Trophoblast cell (in vitro differentiated cells and primary cell): ENCODE data around the gene SMURF2.

Experiments
- DNase-seq, 2 donors: peaks; one replicate each; pipeline ENCODE4 v3.0.0-alpha.2; 2016
- H2AFZ ChIP-seq: 2 replicates; pipeline ENCODE4 v1.6.1; 2013; ENCODE audit warnings: low read length, moderate library complexity, mild to moderate bottlenecking; ENCODE audit not compliant: insufficient read depth, poor library complexity
- H2AK5ac ChIP-seq: 2 replicates; pipeline ENCODE4 v1.6.1; 2013; ENCODE audit warnings: mild to moderate bottlenecking, low read length
- H2BK120ac ChIP-seq: 2 replicates; pipeline ENCODE4 v1.6.1; 2013; ENCODE audit warnings: low read length, mild to moderate bottlenecking, moderate library complexity; ENCODE audit not compliant: insufficient read depth, poor library complexity
- H2BK12ac ChIP-seq: 2 replicates; pipeline ENCODE4 v1.6.1; 2013; ENCODE audit warnings: mild to moderate bottlenecking, low read length, moderate library complexity
- H2BK5ac ChIP-seq: 2 replicates; pipeline ENCODE4 v1.6.1; 2013; ENCODE audit warnings: low read length, low read depth, moderate library complexity, mild to moderate bottlenecking; ENCODE audit not compliant: poor library complexity
- H3K14ac ChIP-seq: 2 replicates; pipeline ENCODE4 v1.6.1; 2013; ENCODE audit warnings: mild to moderate bottlenecking, low read length
- H3K18ac ChIP-seq: 2 replicates; pipeline ENCODE4 v1.6.1; 2013; ENCODE audit warnings: mild to moderate bottlenecking, low read length
- H3K23ac ChIP-seq: 2 replicates; pipeline ENCODE4 v1.6.1; 2013; ENCODE audit warnings: low read length
- H3K27ac ChIP-seq: 2 replicates; pipeline ENCODE4 v1.5.1; 2013; ENCODE audit warnings: low read depth, mild to moderate bottlenecking, inconsistent platforms, low read length, moderate library complexity
- H3K27me3 ChIP-seq: 2 replicates; pipeline ENCODE4 v1.6.1; 2013; ENCODE audit warnings: inconsistent platforms, mild to moderate bottlenecking, low read length, moderate library complexity; ENCODE audit not compliant: insufficient read depth
- H3K36me3 ChIP-seq, 2 experiments: 1 replicate in 1 of 2; 2 replicates in 1 of 2; pipeline ENCODE4 v1.6.1; 2013; ENCODE audit warnings: low read length in 2 of 2, mild to moderate bottlenecking in 2 of 2, moderate library complexity in 1 of 2; ENCODE audit not compliant: insufficient read depth in 2 of 2, control insufficient read depth in 1 of 2
- H3K4ac ChIP-seq: 2 replicates; pipeline ENCODE4 v1.6.1; 2013; ENCODE audit warnings: low read depth, mild to moderate bottlenecking, low read length, moderate library complexity
- H3K4me1 ChIP-seq, 2 experiments: 1 replicate in 1 of 2; 2 replicates in 1 of 2; pipeline ENCODE4 v1.6.1; 2013; ENCODE audit warnings: low read length in 2 of 2, mild to moderate bottlenecking in 2 of 2, moderate library complexity in 1 of 2; ENCODE audit not compliant: insufficient read depth in 2 of 2, control insufficient read depth in 1 of 2
- H3K4me2 ChIP-seq: 2 replicates; pipeline ENCODE4 v1.6.1; 2013; ENCODE audit warnings: inconsistent platforms, mild to moderate bottlenecking, low read length, moderate library complexity
- H3K4me3 ChIP-seq: 2 replicates; pipeline ENCODE4 v1.5.1; 2013; ENCODE audit warnings: mild to moderate bottlenecking, low read depth, low read length, inconsistent platforms
- H3K79me1 ChIP-seq: one replicate; pipeline ENCODE4 v1.6.1; 2013; ENCODE audit warnings: low read length
- H3K79me2 ChIP-seq: 2 replicates; pipeline ENCODE4 v1.6.1; 2013; ENCODE audit warnings: low read length, mild to moderate bottlenecking; ENCODE audit not compliant: control insufficient read depth, insufficient read depth, poor library complexity
- H3K9ac ChIP-seq: 2 replicates; pipeline ENCODE4 v1.6.1; 2013; ENCODE audit warnings: mild to moderate bottlenecking, low read length
- H3K9me3 ChIP-seq: 2 replicates; pipeline ENCODE4 v1.6.1; 2013; ENCODE audit warnings: low read depth, mild to moderate bottlenecking, control low read depth, inconsistent platforms, low read length; ENCODE audit not compliant: insufficient read depth
- H4K12ac ChIP-seq: 2 replicates; pipeline ENCODE4 v1.6.1; 2013; ENCODE audit warnings: low read depth, mild to moderate bottlenecking, low read length, moderate library complexity
- H4K8ac ChIP-seq: 2 replicates; pipeline ENCODE4 v1.6.1; 2013; ENCODE audit warnings: low read depth, mild to moderate bottlenecking, low read length, moderate library complexity
- H4K91ac ChIP-seq: one replicate; pipeline ENCODE4 v1.6.1; 2013; ENCODE audit warnings: low read depth, mild to moderate bottlenecking, low read length, moderate library complexity
- WGBS: extraction: QIAGEN DNeasy Blood & Tissue Kit; methylation state at CpG from one replicate; pipeline ENCODE4 v1.1.7; 2013; ENCODE audit warnings: missing lambda C conversion rate; ENCODE audit not compliant: insufficient read length, insufficient coverage; ENCODE audit errors: extremely low coverage; 5-methylcytosine and 5-hydroxymethylcytosine counted together

The SMURF2 gene

GRCh38 chr17:64686705-64687104 is 24.6 kb upstream of the SMURF2 start:
- no peaks in the 10 kb centered on the region for H3K4me1 ChIP-seq
- H4K12ac ChIP-seq: no peak overlapping the region
- H3K18ac ChIP-seq: no peak overlapping the region
- H2BK12ac ChIP-seq: no peak overlapping the region
- H2BK120ac ChIP-seq: no peak overlapping the region
- H3K9me3 ChIP-seq: no peaks in the 10 kb centered on the region
- H3K4ac ChIP-seq: no peak overlapping the region
- H3K36me3 ChIP-seq: no peaks in the 10 kb centered on the region
- no peak overlapping the region for H3K14ac ChIP-seq
- no peak overlapping the region for H2AFZ ChIP-seq
- H3K23ac ChIP-seq: no peak overlapping the region
- H3K9ac ChIP-seq: no peak overlapping the region
- H3K4me2 ChIP-seq: no peak overlapping the region
- H3K4me3 ChIP-seq: no peak overlapping the region
- H3K79me2 ChIP-seq: no peaks in the 10 kb centered on the region
- no CpG with 5 or more reads among the region's 2 CpGs for WGBS
- H2AK5ac ChIP-seq: no peak overlapping the region
- H4K91ac ChIP-seq: no peak overlapping the region
- no peak overlapping the region for H3K27ac ChIP-seq
- peaks cover 2% of the 10 kb centered on the region for H3K79me1 ChIP-seq
- H4K8ac ChIP-seq: no peak overlapping the region
- no peaks in the 10 kb centered on the region for H3K27me3 ChIP-seq
- no peak for DNase-seq
- H2BK5ac ChIP-seq: no peak overlapping the region

GRCh38 chr17:64685705-64686104 is 23.6 kb upstream of the SMURF2 start:
- Histone ChIP-seq H2BK5ac (no peak overlapping the region), H3K79me1 (peaks cover 4% of the 10 kb centered on the region), H2BK120ac (no peak overlapping the region), H3K4ac (no peak overlapping the region), H3K14ac (no peak overlapping the region), H4K12ac (no peak overlapping the region), H4K91ac (no peak overlapping the region), H3K36me3 (no peaks in the 10 kb centered on the region), H4K8ac (no peak overlapping the region), H2AFZ (no peak overlapping the region), H3K79me2 (no peaks in the 10 kb centered on the region), H2BK12ac (no peak overlapping the region), H3K4me1 (no peaks in the 10 kb centered on the region), H2AK5ac (no peak overlapping the region), H3K23ac (no peak overlapping the region), H3K18ac (no peak overlapping the region), H3K4me3 (no peak overlapping the region), H3K27me3 (no peaks in the 10 kb centered on the region), H3K4me2 (no peak overlapping the region), H3K9me3 (no peaks in the 10 kb centered on the region), H3K9ac (no peak overlapping the region), H3K27ac (no peak overlapping the region)
- no peak for DNase-seq
- WGBS: no CpG with 5 or more reads among the region's 9 CpGs

GRCh38 chr17:64683796-64684195 is 21.7 kb upstream of the SMURF2 start:
- Histone ChIP-seq H3K9me3 (no peaks in the 10 kb centered on the region), H2AK5ac (no peak overlapping the region), H4K12ac (no peak overlapping the region), H2BK120ac (no peak overlapping the region), H3K27ac (no peak overlapping the region), H2AFZ (no peak overlapping the region), H3K4me1 (peaks cover 3 to 8% of the 10 kb centered on the region in 2 experiments), H3K79me1 (peaks cover 8% of the 10 kb centered on the region), H3K4me3 (no peak overlapping the region), H3K79me2 (peaks cover 2% of the 10 kb centered on the region), H3K27me3 (no peaks in the 10 kb centered on the region), H3K4ac (no peak overlapping the region), H4K91ac (no peak overlapping the region), H3K9ac (no peak overlapping the region), H3K23ac (no peak overlapping the region), H2BK5ac (no peak overlapping the region), H2BK12ac (no peak overlapping the region), H4K8ac (no peak overlapping the region), H3K36me3 (no peaks in the 10 kb centered on the region), H3K18ac (no peak overlapping the region), H3K4me2 (no peak overlapping the region), H3K14ac (no peak overlapping the region)
- no peak for DNase-seq
- WGBS: no CpG with 5 or more reads among the region's 2 CpGs

GRCh38 chr17:64682261-64683181 is 20.4 kb upstream of the SMURF2 start:
- H3K9me3 ChIP-seq: no peaks in the 10 kb centered on the region
- peaks cover 3 to 8% of the 10 kb centered on the region in 2 experiments for H3K4me1 ChIP-seq
- H2AFZ ChIP-seq: no peak overlapping the region
- H3K79me1 ChIP-seq: peaks cover 9% of the 10 kb centered on the region
- peak overlapping the region; percentile 35 for H2AK5ac ChIP-seq
- no peaks in the 10 kb centered on the region for H3K27me3 ChIP-seq
- WGBS: no CpG with 5 or more reads among the region's 12 CpGs
- H3K4ac ChIP-seq: no peak overlapping the region
- H3K4me2 ChIP-seq: no peak overlapping the region
- H4K8ac ChIP-seq: no peak overlapping the region
- H3K23ac ChIP-seq: no peak overlapping the region
- H3K14ac ChIP-seq: no peak overlapping the region
- no peaks in the 10 kb centered on the region for H3K36me3 ChIP-seq
- no peak overlapping the region for H3K4me3 ChIP-seq
- no peak overlapping the region for H2BK12ac ChIP-seq
- H3K79me2 ChIP-seq: peaks cover 2% of the 10 kb centered on the region
- DNase-seq: peak; percentile 37 to 68
- no peak overlapping the region for H3K27ac ChIP-seq
- no peak overlapping the region for H4K91ac ChIP-seq
- no peak overlapping the region for H2BK120ac ChIP-seq
- H3K18ac ChIP-seq: no peak overlapping the region
- H2BK5ac ChIP-seq: no peak overlapping the region
- no peak overlapping the region for H3K9ac ChIP-seq
- no peak overlapping the region for H4K12ac ChIP-seq
